HG03571 (cell line): ENCODE measurements around the gene UPK3B.
"Not testable (repeated sequence)": the region's sequence is repeated elsewhere in the genome, so short reads cannot be mapped to it uniquely, and the experiment has no call there.

ENCODE experiments used
- ATAC-seq: cut with Tn5 transposase; IDR thresholded peaks from one replicate; pipeline ENCODE4 v1.9.1; 2021; ENCODE audit not compliant: unreplicated experiment

Gene UPK3B

DNA sequence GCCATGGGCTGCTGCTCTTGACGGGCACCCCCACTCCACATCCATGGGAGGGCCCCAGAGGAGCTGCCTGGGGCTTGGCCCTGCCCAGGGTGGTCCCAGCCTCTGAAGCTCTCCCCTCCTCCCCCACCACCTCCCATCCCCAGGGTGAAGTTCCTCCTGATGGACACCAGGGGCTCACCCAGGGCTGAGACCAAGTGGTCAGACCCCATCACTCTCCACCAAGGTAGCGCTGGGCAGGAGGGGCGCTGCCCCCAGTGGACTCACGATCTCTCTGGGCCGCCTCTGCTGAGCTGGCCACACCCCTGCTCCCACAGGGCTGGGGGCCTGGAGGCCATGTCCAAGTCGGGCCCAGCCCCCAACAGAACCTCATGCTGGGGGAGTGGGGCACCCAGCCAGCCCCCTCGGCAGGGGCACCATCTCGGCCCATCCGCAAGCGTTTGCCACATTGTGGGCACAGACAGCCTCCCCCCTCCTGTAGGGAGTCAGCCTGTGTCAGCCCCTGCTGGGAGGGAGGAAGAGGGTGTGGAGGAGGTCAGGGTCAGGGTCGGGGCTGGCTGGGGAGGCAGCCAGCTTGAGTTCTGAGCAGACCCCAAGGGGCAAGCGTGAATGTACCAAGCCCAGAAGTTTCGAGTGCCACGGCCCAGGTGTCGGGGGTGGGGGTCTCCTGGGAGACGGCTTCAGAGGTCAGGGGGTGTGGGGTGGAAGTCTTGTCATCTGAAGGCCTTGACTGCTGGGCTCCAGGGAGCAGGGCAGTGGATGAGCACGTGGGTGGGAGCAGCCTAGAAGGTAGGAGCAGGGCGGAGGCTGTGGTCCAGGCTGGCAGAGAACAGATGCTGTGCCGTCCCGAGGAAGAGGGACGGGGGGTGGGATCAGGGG lies 2.8 kb downstream of the UPK3B start:
- no peak for ATAC-seq

DNA sequence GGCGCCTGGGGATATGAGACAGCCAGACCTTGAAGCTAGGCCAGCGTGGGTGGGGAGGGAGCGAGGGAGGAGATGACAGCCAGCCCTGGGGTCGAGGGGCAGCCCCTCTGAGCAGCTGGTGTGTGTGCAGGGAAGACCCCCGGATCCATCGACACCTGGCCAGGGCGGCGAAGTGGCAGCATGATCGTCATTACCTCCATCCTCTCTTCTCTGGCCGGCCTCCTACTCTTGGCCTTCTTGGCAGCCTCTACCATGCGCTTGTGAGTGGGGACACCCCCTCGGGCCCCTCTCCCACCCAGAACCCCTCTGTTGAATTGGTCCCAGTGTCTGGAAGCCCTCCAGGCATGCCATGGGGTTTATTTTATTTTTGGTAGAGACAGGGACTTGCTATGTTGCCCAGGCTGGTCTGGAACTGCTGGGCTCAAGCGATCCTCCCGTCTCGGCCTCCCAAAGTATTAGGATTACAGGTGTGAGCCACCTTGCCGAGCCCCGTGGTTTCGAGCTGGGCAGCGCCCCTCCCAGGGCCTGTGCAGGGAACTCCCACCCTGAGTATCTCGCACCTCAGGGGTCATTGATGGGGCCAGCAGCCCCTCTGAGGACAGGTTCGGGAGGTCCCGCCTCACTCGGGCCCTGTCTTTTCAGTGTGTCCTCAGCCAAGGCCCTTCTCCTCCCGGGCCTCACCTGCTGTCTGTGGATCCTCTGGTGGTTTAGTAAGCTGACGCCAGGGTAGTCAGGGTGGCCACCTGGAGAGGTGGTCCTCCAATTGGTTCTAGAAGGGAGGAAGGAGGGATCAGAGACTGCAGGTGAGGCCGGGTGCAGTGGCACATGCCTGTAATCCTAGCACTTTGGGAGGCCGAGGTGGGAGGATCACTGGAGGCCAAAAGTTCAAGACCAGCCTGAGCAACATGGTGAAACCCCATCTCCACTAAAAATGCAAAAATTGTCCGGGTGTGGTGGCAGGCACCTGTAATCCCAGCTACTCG lies 3.8 kb downstream of the UPK3B start:
- no peak for ATAC-seq

- no peak for ATAC-seq
Measured at GRCh38 chr7:76514926-76515771, 4.8 kb downstream of the UPK3B start.

- ATAC-seq = no peak
Measured at GRCh38 chr7:76515999-76516443, 5.7 kb downstream of the UPK3B start.

DNA sequence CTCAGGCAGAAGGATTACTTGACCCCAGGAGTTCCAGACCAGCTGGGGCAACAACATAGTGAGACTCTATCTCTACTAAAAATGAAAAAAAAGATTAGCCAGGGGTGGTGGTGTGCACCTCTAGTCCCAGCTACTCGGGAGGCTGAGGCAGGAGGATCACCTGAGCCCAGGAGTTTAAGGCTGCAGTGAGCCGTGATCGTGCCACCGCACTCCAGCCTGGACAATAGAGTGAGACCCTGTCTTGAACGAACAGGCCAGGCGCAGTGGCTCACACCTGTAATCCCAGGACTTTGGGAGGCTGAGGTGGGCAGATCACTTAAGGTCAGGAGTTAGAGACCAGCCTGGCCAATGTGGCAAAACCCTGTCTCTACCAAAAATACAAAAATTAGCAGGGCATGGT lies 6.6 kb downstream of the UPK3B start:
- ATAC-seq = not testable (repeated sequence)

GRCh38 chr7:76526183-76526582 lies 15.8 kb downstream of the UPK3B start:
- not testable (repeated sequence) for ATAC-seq

GRCh38 chr7:76531643-76532042 lies 21.3 kb downstream of the UPK3B start:
- ATAC-seq = not testable (repeated sequence)

- ATAC-seq = not testable (repeated sequence)
Measured at GRCh38 chr7:76543197-76543596, 32.8 kb downstream of the UPK3B start, which contains the start of gene SPDYE16. Gene SPDYE16, minus strand, starts transcription at chr7:76543297. Its CDS starts 1,838 bp downstream, at chr7:76541459.

GRCh38 chr7:76549025-76549854 lies 38.9 kb downstream of the UPK3B start:
- peak; percentile 99 for ATAC-seq

DNA sequence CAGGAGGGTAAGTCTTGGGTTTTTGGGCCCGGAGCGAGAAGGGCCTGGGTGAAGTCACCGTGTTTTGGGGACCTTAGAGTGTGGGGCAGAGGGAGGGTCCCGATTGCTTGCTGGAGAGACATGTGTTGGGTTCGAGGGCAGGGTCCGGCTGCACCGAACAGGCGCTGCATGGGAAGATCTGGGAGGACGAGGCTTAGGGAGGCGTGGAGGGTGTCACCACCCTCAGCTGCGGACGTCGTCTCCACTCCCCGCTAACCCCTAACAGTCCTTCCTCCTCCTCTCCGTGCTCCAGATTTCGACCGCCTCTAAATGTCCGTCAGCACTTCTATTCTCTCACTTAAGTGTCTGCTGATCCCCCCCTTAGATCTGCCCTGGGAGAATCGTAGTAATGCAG lies 39.5 kb downstream of the UPK3B start:
- not testable (repeated sequence) for ATAC-seq

DNA sequence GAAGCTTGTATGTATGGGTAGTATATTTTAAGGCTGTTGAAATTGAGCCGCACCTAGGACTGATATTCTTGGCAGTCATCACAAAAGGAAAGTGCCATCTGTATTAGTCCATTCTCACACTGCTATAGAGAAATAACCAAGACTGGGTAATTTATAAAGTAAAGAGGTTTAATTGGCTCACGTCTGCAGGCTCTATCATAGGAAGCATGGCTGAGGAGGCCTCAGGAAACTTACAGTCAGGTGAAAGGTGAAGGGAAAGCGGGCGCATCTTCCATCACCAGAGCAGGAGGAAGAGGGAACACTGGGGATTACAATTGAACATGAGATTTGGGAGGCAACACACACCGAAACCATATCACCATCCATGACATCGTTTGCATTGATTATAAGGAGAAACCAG lies 41.6 kb downstream of the UPK3B start:
- not testable (repeated sequence) for ATAC-seq

DNA sequence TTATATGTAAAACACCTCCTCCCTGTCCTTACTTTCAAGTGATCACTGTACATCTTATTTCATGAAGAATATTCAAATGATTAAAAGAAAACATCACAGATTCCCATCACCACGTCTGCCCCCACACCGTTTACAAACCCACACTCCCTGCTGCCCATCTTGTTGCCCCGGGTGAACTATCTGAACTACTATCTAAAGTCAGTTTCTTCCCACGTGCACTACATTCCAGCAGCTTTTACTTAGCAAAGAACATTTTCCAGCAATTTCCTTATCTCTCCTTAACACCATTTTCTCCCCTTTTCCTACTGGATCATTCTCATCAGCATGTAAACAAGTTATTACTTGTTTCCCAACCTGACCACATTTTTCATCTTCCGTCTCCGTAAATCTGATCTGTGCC lies 49.3 kb downstream of the UPK3B start:
- not testable (repeated sequence) for ATAC-seq

DNA sequence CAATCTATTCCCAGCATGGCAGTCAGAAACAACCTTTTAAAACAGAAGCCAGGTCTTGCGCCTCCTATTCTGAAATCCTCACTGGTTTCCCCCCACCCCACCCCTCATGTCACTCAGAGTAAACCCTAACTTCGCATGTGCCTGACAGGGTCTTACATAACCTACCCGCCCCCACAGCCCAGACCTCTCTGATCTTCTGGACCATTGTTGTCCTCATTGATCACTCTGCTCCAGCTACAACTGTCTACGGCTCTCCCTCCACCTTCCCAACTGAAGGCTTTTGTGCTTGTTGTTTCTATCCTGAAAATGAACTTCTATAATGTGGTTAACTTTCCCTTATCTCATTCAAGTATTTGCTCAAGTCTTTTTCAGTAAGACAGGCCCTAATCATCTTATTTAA lies 49.8 kb downstream of the UPK3B start:
- not testable (repeated sequence) for ATAC-seq

DNA sequence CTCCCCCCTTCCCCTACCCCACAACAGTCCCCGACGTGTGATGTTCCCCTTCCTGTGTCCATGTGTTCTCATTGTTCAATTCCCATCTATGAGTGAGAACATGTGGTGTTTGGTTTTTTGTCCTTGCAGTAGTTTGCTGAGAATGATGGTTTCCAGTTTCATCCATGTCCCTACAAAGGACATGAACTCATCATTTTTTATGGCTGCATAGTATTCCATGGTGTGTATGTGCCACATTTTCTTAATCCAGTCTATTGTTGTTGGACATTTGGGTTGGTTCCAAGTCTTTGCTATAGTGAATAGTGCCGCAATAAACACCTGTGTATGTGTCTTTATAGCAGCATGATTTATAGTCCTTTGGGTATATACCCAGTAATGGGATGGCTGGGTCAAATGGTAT lies 51.0 kb downstream of the UPK3B start:
- not testable (repeated sequence) for ATAC-seq

GRCh38 chr7:76565001-76565400 lies 54.6 kb downstream of the UPK3B start:
- not testable (repeated sequence) for ATAC-seq
